C4-2B (cell line): Measurements from ENCODE around the gene LASP1.

Experiments used
- ZFX ChIP-seq: fragments of 450-650 bp; IDR thresholded peaks from 2 replicates; pipeline ENCODE4 v1.6.1; 2017
- TF ChIP-seq, protein P1 (sequence below): fragments of 450-650 bp; conservative IDR thresholded peaks from 2 replicates; pipeline ENCODE4 v1.5.1; 2017; ENCODE audit warnings: mild to moderate bottlenecking

DNA sequence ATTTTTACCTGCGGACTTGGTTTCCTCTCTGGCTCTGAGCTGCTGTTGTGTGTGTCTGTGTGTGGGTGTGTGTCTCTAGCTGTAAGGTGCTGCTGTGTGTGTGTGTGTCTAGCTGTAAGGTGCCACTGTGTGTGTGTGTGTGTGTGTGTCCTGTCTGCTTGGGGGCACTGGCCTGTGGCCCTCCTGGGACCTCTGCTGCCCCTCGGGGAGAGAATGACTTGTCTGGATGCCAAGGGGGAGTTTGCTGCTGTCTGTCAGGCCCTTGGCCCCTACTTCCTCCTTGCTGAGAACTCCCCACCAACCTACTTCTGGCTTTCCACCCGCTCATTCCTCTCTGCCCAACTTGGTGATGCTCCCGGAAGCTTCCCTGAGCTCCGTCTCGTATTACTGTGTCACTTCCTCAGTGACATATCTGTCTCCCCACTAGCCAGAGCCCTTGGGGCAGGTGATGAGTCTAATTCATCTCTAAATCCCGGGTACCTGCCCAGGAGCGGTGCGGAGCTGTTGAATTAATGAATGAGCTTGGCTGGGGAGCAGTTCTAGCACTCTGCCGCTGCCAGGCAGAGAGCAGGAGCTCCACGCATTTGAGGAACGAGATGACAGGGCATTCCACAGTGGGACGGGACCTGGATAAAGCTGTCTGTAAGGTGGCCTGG, 52.0 kb downstream of the LASP1 start:
- TF ChIP-seq, protein P1, sequence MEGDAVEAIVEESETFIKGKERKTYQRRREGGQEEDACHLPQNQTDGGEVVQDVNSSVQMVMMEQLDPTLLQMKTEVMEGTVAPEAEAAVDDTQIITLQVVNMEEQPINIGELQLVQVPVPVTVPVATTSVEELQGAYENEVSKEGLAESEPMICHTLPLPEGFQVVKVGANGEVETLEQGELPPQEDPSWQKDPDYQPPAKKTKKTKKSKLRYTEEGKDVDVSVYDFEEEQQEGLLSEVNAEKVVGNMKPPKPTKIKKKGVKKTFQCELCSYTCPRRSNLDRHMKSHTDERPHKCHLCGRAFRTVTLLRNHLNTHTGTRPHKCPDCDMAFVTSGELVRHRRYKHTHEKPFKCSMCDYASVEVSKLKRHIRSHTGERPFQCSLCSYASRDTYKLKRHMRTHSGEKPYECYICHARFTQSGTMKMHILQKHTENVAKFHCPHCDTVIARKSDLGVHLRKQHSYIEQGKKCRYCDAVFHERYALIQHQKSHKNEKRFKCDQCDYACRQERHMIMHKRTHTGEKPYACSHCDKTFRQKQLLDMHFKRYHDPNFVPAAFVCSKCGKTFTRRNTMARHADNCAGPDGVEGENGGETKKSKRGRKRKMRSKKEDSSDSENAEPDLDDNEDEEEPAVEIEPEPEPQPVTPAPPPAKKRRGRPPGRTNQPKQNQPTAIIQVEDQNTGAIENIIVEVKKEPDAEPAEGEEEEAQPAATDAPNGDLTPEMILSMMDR = no peak
- TF ChIP-seq ZFX = no peak
